ENCODE measurements around the gene EWSR1. TPM values are rescaled to one million over a fixed set of nuclear protein-coding genes. Genes with fewer than 3 reads are reported as not detected.

EWSR1 gene
- total RNA-seq, 1 experiment from 2014 or later = 462 TPM

GRCh38 chr22:29263791-29264276, 4.2 kb upstream of the EWSR1 start:
- no peak for TF ChIP-seq CTCF (conservative IDR thresholded peaks at IDR 0.05)
- Histone ChIP-seq H4K20me1 (ENCODE audit: control insufficient read depth, insufficient read depth, insufficient read length) (no peaks in the 10 kb centered on the region), H2AFZ (ENCODE audit: low read length) (no peak overlapping the region), H4K8ac (replicated peaks; ENCODE audit: insufficient read length, low read depth, low read length) (no peak overlapping the region), H3K9me3 (ENCODE audit: control insufficient read depth, low read depth, low read length) (no peaks in the 10 kb centered on the region), H4K5ac (ENCODE audit: insufficient read length, low read depth, low read length) (no peak overlapping the region), H3K14ac (ENCODE audit: insufficient read depth, low read length) (no peak overlapping the region), H3K79me2 (ENCODE audit: insufficient read depth, low read length) (peaks cover 7% of the 10 kb centered on the region; the same call in 1 of the 2 replicates), H3K4me2 (ENCODE audit: insufficient read depth, insufficient read length, low read length) (no peak overlapping the region), H2AK5ac (ENCODE audit: insufficient read length, low read length) (no peak overlapping the region), H3K9ac (ENCODE audit: extremely low read depth, insufficient read length, low read length) (no peak overlapping the region), H3K4ac (ENCODE audit: low read depth, low read length) (no peak overlapping the region), H3K56ac (ENCODE audit: insufficient read length, low read depth, low read length) (no peak overlapping the region), H2BK120ac (ENCODE audit: low read depth, low read length, poor library complexity, severe bottlenecking) (no peak overlapping the region), H2BK5ac (ENCODE audit: insufficient read length, low read length) (no peak overlapping the region), H3K4me1 (ENCODE audit: insufficient read depth, low read length) (no peaks in the 10 kb centered on the region), H4K91ac (ENCODE audit: insufficient read length, low read depth, low read length) (no peak overlapping the region), H2BK20ac (ENCODE audit: low read depth, low read length, poor library complexity, severe bottlenecking) (no peak overlapping the region), H3K23ac (ENCODE audit: insufficient read length, low read depth, low read length) (no peak overlapping the region), H3K23me2 (ENCODE audit: insufficient read length, low read depth, low read length, poor library complexity, severe bottlenecking) (peaks cover 9% of the 10 kb centered on the region), H3K18ac (ENCODE audit: insufficient read length, low read depth, low read length) (no peak overlapping the region), H2BK15ac (ENCODE audit: low read depth, low read length) (no peak overlapping the region), H3T11ph (ENCODE audit: low read length) (no peak overlapping the region), H3K27ac (ENCODE audit: insufficient read length, low read depth, low read length) (no peak overlapping the region), H3K27me3 (ENCODE audit: insufficient read depth, low read length) (no peaks in the 10 kb centered on the region), H2BK12ac (ENCODE audit: insufficient read length, low read depth, low read length) (no peak overlapping the region), H3K79me1 (ENCODE audit: insufficient read depth, low read depth, low read length, poor library complexity, severe bottlenecking) (no peaks in the 10 kb centered on the region)
- Mint-ChIP-seq H3K36me3 (ENCODE audit: insufficient read depth in 1 of 3, low read depth in 3 of 3) (peaks cover 15 to 41% (median 25%) of the 10 kb centered on the region in 3 experiments; a peak in 6 of 7 replicates), H3K4me1 (peaks cover 11 to 14% of the 10 kb centered on the region in 2 experiments), H3K27me3 (ENCODE audit: low read depth) (no peaks in the 10 kb centered on the region), H3K4me3 (no peak overlapping the region), H3K27ac (no peak overlapping the region), H3K9me3 (peaks cover 0 to 4% of the 10 kb centered on the region in 2 experiments; a peak in 2 of 5 replicates)
- DNase-seq = no peak
- no CpG with 5 or more reads among the region's 14 CpGs for WGBS (ENCODE audit: extremely low coverage, insufficient read length, low lambda C conversion rate)
